ENCODE results near the gene P4HB. TPM values are rescaled to one million over a fixed set of nuclear protein-coding genes. Genes with fewer than 3 reads are reported as not detected.
A peak's percentile ranks its signal among the peaks of the same experiment; 100 is the strongest.

P4HB gene
- polyA plus RNA-seq, 1 donor from 2014 or later: 177 TPM

GRCh38 chr17:81811705-81812570, 48.4 kb downstream of the P4HB start:
- no peak overlapping the region for H3K27ac Mint-ChIP-seq
- H3K4me3 Mint-ChIP-seq: no peak overlapping the region
- no peaks in the 10 kb centered on the region for H3K9me3 Mint-ChIP-seq
- H3K36me3 Mint-ChIP-seq: no peaks in the 10 kb centered on the region
- peaks cover 13% of the 10 kb centered on the region for H3K27me3 Mint-ChIP-seq
- peaks cover 0 to 7% (median 0%) of the 10 kb centered on the region in 3 donors for H3K4me1 Mint-ChIP-seq

DNA sequence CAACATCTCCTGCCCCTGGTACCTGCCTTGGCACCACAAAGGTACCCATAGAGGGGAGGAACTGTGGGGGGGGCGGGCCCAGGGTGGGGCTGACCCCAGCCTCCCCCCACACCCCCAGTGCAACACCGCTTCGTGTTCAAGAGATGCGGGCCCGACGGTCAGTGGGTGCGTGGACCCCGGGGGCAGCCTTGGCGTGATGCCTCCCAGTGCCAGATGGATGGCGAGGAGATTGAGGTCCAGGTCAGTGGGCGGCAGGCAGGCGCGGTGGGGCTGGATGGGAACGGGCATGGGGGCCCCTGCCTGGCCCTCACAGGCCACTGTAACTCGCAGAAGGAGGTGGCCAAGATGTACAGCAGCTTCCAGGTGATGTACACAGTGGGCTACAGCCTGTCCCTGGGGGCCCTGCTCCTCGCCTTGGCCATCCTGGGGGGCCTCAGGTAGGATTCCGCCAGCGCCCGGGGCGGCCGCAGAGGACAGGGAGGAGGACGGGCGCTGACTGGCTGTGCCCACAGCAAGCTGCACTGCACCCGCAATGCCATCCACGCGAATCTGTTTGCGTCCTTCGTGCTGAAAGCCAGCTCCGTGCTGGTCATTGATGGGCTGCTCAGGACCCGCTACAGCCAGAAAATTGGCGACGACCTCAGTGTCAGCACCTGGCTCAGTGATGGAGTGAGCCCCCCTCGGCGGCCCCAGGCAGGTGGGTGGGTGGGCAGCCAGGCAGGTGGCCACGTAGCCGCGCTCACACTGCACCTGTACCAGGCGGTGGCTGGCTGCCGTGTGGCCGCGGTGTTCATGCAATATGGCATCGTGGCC, 49.2 kb downstream of the P4HB start:
- Mint-ChIP-seq H3K36me3 (no peaks in the 10 kb centered on the region), H3K27me3 (peaks cover 10% of the 10 kb centered on the region), H3K4me3 (no peak overlapping the region), H3K4me1 (peaks cover 0 to 3% (median 0%) of the 10 kb centered on the region in 3 donors), H3K27ac (no peak overlapping the region), H3K9me3 (no peaks in the 10 kb centered on the region)

DNA sequence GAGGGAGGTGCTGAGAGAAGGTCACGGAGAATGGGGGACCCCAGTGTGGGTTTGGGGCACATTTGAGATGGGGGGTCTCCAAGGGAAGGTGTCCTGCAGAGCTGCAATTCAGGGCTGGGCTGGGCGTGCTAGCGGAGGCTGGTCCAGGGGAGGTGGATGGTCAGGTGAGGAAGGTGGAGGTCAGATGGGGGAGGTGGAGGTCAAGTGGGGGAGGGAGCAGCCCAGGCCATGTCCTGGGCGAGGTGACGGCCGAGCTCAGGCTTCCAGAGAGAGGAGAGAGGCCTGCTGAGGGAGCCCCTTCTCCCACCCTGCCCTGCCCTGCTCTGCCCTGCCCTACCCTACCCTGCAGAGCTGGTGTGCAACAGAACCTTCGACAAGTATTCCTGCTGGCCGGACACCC, 49.9 kb downstream of the P4HB start:
- Mint-ChIP-seq H3K4me1 (peaks cover 0 to 2% (median 0%) of the 10 kb centered on the region in 3 donors), H3K27ac (no peak overlapping the region), H3K4me3 (no peak overlapping the region), H3K36me3 (no peaks in the 10 kb centered on the region), H3K9me3 (no peaks in the 10 kb centered on the region), H3K27me3 (peaks cover 10% of the 10 kb centered on the region)

DNA sequence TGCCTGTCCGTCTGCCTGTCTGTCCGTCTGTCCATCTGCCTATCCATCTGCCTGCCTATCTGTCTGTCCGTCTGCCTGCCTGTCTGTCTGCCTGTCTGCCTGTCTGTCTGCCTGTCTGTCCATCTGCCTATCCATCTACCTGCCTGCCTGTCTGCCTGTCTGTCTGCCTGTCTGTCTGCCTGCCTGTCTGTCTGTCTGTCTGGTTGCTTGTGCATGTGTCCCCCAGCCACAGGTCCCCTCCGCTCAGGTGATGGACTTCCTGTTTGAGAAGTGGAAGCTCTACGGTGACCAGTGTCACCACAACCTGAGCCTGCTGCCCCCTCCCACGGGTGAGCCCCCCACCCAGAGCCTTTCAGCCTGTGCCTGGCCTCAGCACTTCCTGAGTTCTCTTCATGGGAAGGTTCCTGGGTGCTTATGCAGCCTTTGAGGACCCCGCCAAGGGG, 50.8 kb downstream of the P4HB start:
- Mint-ChIP-seq H3K4me1 (peaks cover 0 to 2% (median 0%) of the 10 kb centered on the region in 3 donors), H3K27me3 (peaks cover 13% of the 10 kb centered on the region), H3K27ac (no peak overlapping the region), H3K36me3 (no peaks in the 10 kb centered on the region), H3K9me3 (no peaks in the 10 kb centered on the region), H3K4me3 (no peak overlapping the region)

DNA sequence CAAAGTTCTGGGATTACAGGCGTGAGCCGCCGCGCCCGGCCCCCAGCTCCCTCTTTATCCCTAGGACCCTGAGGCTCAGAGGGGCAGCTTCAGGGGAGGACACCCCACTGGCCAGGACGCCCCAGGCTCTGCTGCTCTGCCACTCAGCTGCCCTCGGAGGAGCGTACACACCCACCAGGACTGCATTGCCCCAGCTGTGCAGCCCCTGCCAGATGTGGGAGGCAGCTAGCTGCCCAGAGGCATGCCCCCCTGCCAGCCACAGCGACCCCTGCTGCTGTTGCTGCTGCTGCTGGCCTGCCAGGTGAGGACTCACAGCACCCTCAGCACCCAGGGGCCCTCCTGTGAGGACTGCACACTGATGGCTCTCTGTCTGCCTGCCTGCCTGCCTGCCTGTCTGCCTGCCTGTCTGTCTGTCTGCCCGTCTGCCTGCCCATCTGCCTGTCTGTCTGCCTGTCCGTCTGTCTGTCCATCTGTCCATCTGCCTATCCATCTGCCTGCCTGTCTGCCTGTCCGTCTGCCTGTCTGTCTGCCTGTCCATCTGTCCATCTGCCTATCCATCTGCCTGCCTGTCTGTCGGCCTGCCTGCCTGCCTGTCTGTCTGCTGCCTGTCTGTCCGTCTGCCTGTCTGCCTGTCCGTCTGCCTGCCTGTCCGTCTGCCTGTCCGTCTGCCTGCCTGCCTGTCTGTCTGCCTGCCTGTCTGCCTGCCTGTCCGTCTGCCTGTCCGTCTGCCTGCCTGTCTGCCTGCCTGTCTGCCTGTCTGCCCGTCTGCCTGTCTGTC, 51.4 kb downstream of the P4HB start:
- Mint-ChIP-seq H3K4me1 (peaks cover 0 to 2% (median 0%) of the 10 kb centered on the region in 3 donors), H3K27ac (no peak overlapping the region), H3K4me3 (no peak overlapping the region), H3K9me3 (no peaks in the 10 kb centered on the region), H3K27me3 (peaks cover 13% of the 10 kb centered on the region), H3K36me3 (no peaks in the 10 kb centered on the region)

DNA sequence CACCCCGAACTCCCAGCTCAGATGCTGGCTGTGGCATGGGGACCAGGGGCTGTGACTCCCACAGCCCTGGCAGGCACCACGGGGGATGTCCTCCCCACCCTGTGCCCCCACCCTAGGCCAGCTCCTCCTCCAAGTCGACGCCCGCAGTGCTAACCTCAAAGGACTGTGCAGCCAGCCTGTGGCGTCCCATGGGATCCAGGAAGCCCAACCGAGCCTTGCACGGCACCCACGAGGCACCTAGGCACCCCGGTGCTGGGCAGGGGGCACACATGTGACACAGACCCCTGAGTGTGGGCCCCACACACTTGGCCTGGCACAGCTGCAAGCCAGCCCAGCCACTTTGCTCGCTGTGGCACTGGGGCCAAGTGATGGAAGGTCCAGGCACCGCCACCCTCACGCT, 52.5 kb downstream of the P4HB start:
- Mint-ChIP-seq H3K9me3 (no peaks in the 10 kb centered on the region), H3K4me3 (no peak overlapping the region), H3K4me1 (peaks cover 0 to 2% (median 0%) of the 10 kb centered on the region in 3 donors), H3K36me3 (no peaks in the 10 kb centered on the region), H3K27me3 (peaks cover 16% of the 10 kb centered on the region), H3K27ac (no peak overlapping the region)

- no peaks in the 10 kb centered on the region for H3K36me3 Mint-ChIP-seq
Measured at GRCh38 chr17:81807210-81807719, 53.1 kb downstream of the P4HB start.

DNA sequence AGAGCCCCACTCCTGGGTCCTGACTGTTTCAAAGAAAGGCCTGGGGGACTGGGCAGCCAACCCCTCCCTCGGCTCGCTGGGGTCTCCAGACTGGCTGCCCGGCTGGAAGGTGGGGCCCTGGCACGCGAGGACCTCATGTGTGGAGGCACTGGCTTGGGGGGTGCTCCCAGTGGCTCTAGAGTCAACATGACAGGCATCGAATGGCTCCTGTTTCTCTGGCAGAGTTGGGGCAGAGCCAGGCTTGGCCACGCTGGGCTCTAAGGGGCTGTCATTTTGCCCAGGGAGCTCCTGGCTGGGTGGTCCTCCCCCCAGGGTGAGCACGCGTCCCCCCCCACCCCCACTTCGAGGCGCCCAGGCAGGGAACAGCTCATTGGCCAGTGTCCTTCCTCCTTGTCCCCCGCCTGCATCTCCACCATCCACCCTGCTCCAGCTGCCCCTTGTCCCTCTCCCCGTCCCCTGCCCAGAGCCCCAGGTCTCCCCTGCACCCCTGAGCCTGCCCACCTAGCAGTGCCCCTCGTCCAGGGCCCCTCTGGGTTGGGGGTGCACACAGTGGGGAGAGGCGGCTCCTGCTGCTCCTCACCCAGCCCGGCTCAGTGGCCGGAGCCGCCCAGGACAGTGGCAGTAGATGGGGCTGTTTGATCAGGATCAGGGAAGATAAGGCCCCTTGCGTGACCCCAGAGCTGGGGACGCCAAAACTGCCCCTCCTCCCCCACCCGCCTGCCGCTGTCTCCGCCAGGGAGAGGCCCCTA, 53.7 kb downstream of the P4HB start:
- Mint-ChIP-seq H3K4me1 (peaks cover 0 to 2% (median 0%) of the 10 kb centered on the region in 3 donors), H3K27me3 (peaks cover 27% of the 10 kb centered on the region), H3K9me3 (no peaks in the 10 kb centered on the region), H3K36me3 (no peaks in the 10 kb centered on the region), H3K27ac (no peak overlapping the region), H3K4me3 (no peak overlapping the region)

More at GRCh38 chr17:81807210-81807719, 53.1 kb downstream of the P4HB start:
- no peak overlapping the region for H3K27ac Mint-ChIP-seq
- peaks cover 22% of the 10 kb centered on the region for H3K27me3 Mint-ChIP-seq
- no peaks in the 10 kb centered on the region for H3K9me3 Mint-ChIP-seq
- peaks cover 0 to 2% (median 0%) of the 10 kb centered on the region in 3 donors for H3K4me1 Mint-ChIP-seq
- no peak overlapping the region for H3K4me3 Mint-ChIP-seq

GRCh38 chr17:81805707-81806460, 54.5 kb downstream of the P4HB start:
- H3K9me3 Mint-ChIP-seq: no peaks in the 10 kb centered on the region
- H3K36me3 Mint-ChIP-seq: no peaks in the 10 kb centered on the region
- no peak overlapping the region for H3K4me3 Mint-ChIP-seq
- H3K27ac Mint-ChIP-seq: no peak overlapping the region
- H3K4me1 Mint-ChIP-seq: peaks cover 0 to 2% (median 0%) of the 10 kb centered on the region in 3 donors
- peaks cover 27% of the 10 kb centered on the region for H3K27me3 Mint-ChIP-seq

GRCh38 chr17:81804559-81805399, 55.6 kb downstream of the P4HB start:
- Mint-ChIP-seq H3K9me3 (peaks cover 0 to 3% (median 0%) of the 10 kb centered on the region in 3 donors), H3K27me3 (peaks cover 30% of the 10 kb centered on the region), H3K36me3 (no peaks in the 10 kb centered on the region), H3K4me3 (no peak overlapping the region), H3K27ac (no peak overlapping the region), H3K4me1 (peaks cover 0 to 2% (median 0%) of the 10 kb centered on the region in 3 donors)

DNA sequence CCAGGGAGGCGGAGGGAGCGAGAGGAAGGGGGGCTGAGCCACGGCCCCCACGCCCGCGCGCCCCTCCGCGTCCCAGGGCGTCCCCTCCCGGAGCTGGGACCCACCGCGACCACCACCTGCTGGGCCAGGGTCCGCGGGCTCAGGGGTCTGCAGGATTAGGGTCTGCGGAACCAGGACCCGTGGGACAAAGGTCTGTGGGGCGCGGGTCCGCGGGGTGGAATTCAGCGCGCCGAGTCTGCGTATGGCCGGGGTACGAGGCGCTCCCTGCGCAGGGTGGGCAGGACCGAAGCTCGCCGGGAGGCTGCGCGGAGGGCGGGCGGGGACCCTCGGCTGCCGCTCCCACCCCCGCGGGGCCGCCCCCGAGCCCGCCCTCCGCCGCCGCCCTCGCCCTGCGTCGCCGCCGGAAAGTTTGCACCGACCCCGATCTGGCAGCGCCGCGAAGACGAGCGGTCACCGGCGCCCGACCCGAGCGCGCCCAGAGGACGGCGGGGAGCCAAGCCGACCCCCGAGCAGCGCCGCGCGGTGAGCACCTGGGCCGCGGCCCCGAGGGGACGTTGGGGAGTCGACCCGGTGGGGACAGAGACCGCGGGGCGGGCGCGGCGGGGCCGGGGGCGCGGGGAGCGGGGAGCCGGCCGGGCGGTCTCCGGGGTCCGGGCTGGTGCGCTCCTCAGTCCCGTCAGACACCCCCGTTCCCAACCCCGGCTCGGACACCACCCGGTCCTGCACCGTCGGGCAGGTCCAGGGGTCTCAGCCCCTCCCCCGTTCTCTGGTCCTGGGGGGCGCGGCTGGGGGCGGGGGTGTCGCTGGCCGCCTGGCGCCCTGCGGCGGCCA, 56.4 kb downstream of the P4HB start, which contains the start of gene GCGR:
TSS of gene GCGR (plus strand) at position 423 of the 831 bp plus-strand sequence. CDS start 4,869 bp downstream, outside the sequence.
- peaks cover 0 to 3% (median 0%) of the 10 kb centered on the region in 3 donors for H3K9me3 Mint-ChIP-seq
- peaks cover 0 to under 1% (median 0%) of the 10 kb centered on the region in 3 donors for H3K4me1 Mint-ChIP-seq
- H3K4me3 Mint-ChIP-seq: peak within 1 kb of the TSS in 1 of 4 donors; percentile 54
- peaks cover 26% of the 10 kb centered on the region for H3K27me3 Mint-ChIP-seq
- no peak within 1 kb of the TSS for H3K27ac Mint-ChIP-seq
- H3K36me3 Mint-ChIP-seq: no peaks in the 10 kb centered on the region

Measured in IgD-negative memory B cell (primary cell).